Measurements from ENCODE around the gene C3orf85.

DNA sequence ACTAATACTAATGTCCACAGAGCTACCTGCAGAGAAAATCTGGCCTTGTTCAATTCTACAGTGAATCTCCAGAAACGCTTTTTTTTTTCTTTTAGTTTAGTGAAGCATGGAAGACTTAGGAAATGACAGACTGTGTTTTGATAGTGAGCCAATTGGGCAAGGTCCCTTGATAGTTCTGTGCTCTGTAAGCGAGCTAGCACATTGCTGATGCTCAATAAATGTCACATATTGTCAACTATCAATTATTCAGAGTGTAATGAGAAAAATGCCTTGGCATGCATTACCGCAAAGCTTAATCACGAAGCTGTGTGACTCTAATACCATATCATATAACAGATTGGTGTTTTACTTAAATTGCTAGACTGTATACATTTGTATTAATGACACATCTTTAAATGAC lies 5.2 kb upstream of the C3orf85 start:
- TF ChIP-seq SUZ12 (IDR thresholded peaks at IDR 0.05; ENCODE audit: extremely low read depth, insufficient read depth, insufficient read length) = no peak
- TF ChIP-seq ZNF274 (IDR thresholded peaks at IDR 0.05; ENCODE audit: low read depth, low read length) = no peak
- TF ChIP-seq YY1 (IDR thresholded peaks at IDR 0.05; ENCODE audit: insufficient read depth, insufficient read length) = no peak
